Measurements from ENCODE around the gene DGKD.
"Not testable (repeated sequence)": the region's sequence is repeated elsewhere in the genome, so short reads cannot be mapped to it uniquely, and the experiment has no call there.

Gene DGKD

GRCh38 chr2:233385489-233386044 lies 31.3 kb downstream of the DGKD start:
- no peak for DNase-seq (ENCODE audit: low spot score)

GRCh38 chr2:233386382-233387041 lies 32.2 kb downstream of the DGKD start:
- no peak for DNase-seq (ENCODE audit: low spot score)

GRCh38 chr2:233387225-233387624 lies 32.9 kb downstream of the DGKD start:
- DNase-seq (ENCODE audit: low spot score): no peak

GRCh38 chr2:233387667-233388528 lies 33.6 kb downstream of the DGKD start:
- DNase-seq (ENCODE audit: low spot score): no peak

GRCh38 chr2:233389601-233390125 lies 35.4 kb downstream of the DGKD start:
- no peak for DNase-seq (ENCODE audit: low spot score)

- no peak for DNase-seq (ENCODE audit: low spot score)
These were observed 41.4 kb downstream of the DGKD start for GRCh38 chr2:233395687-233396086.

- not testable (repeated sequence) for DNase-seq (ENCODE audit: low spot score)
These were observed 42.7 kb downstream of the DGKD start for GRCh38 chr2:233396726-233397665.

- DNase-seq (ENCODE audit: low spot score): no peak
These were observed 45.3 kb downstream of the DGKD start for GRCh38 chr2:233399306-233400225.

GRCh38 chr2:233400341-233400740 lies 46.0 kb downstream of the DGKD start:
- no peak for DNase-seq (ENCODE audit: low spot score)

- DNase-seq (ENCODE audit: low spot score): no peak
These were observed 46.7 kb downstream of the DGKD start for GRCh38 chr2:233400961-233401360.

- no peak for DNase-seq (ENCODE audit: low spot score)
These were observed 48.1 kb downstream of the DGKD start for GRCh38 chr2:233402346-233402745.

GRCh38 chr2:233402789-233403188 lies 48.5 kb downstream of the DGKD start:
- no peak for DNase-seq (ENCODE audit: low spot score)

- DNase-seq (ENCODE audit: low spot score): peak; percentile 71
These were observed 49.9 kb downstream of the DGKD start for GRCh38 chr2:233404222-233404621.

GRCh38 chr2:233406865-233407264 lies 52.6 kb downstream of the DGKD start:
- DNase-seq (ENCODE audit: low spot score): no peak

- DNase-seq (ENCODE audit: low spot score): no peak
These were observed 53.5 kb downstream of the DGKD start for GRCh38 chr2:233407771-233408181.

GRCh38 chr2:233408366-233409285 lies 54.3 kb downstream of the DGKD start:
- no peak for DNase-seq (ENCODE audit: low spot score)

GRCh38 chr2:233409286-233409991 lies 55.1 kb downstream of the DGKD start:
- no peak for DNase-seq (ENCODE audit: low spot score)

GRCh38 chr2:233410196-233410760 lies 56.0 kb downstream of the DGKD start:
- DNase-seq (ENCODE audit: low spot score): no peak

GRCh38 chr2:233411162-233411561 lies 56.9 kb downstream of the DGKD start:
- no peak for DNase-seq (ENCODE audit: low spot score)
